HT-29 (cell line): ENCODE measurements around the gene MAD2L1. TPM values are rescaled to one million over a fixed set of nuclear protein-coding genes. Genes with fewer than 3 reads are reported as not detected.

Experiments
- DNase-seq: peaks from one replicate; pipeline ENCODE4 v3.0.0-alpha.2; 2015; ENCODE audit warnings: low spot score
- total RNA-seq: library from RNA; depleted of rRNA; stranded (reverse); fragments of >200 nt; shearing (Covaris generic); gene quantifications from 2 replicates; pipeline ENCODE4 v1.2.3, GENCODE V29; 2014

MAD2L1 gene
- total RNA-seq, 1 experiment from 2014 or later = 83.3 TPM

- no peak for DNase-seq
These were observed 7.6 kb downstream of the MAD2L1 start for GRCh38 chr4:120059036-120059435.

- DNase-seq = no peak
These were observed 9.2 kb downstream of the MAD2L1 start for GRCh38 chr4:120057416-120057815.

GRCh38 chr4:120056246-120056645, 10.4 kb downstream of the MAD2L1 start:
- DNase-seq = peak; percentile 10

GRCh38 chr4:120055795-120056194, 10.9 kb downstream of the MAD2L1 start:
- no peak for DNase-seq

- DNase-seq = no peak
These were observed 11.5 kb downstream of the MAD2L1 start for GRCh38 chr4:120055162-120055561.

GRCh38 chr4:120053911-120054310, 12.7 kb downstream of the MAD2L1 start:
- DNase-seq = no peak

GRCh38 chr4:120052856-120053255, 13.8 kb downstream of the MAD2L1 start:
- no peak for DNase-seq

- no peak for DNase-seq
These were observed 15.4 kb downstream of the MAD2L1 start for GRCh38 chr4:120051253-120051652.

- DNase-seq = peak; percentile 87
These were observed 16.7 kb downstream of the MAD2L1 start for GRCh38 chr4:120049732-120050494.

- no peak for DNase-seq
These were observed 22.8 kb downstream of the MAD2L1 start for GRCh38 chr4:120043828-120044227.

- DNase-seq = no peak
These were observed 29.2 kb downstream of the MAD2L1 start for GRCh38 chr4:120037411-120037810.

GRCh38 chr4:120034913-120035312, 31.7 kb downstream of the MAD2L1 start:
- no peak for DNase-seq

- DNase-seq = no peak
These were observed 39.8 kb downstream of the MAD2L1 start for GRCh38 chr4:120026853-120027252.

GRCh38 chr4:120025516-120025915, 41.1 kb downstream of the MAD2L1 start:
- no peak for DNase-seq

GRCh38 chr4:120018786-120019185, 47.9 kb downstream of the MAD2L1 start:
- DNase-seq = no peak

- DNase-seq = no peak
These were observed 48.5 kb downstream of the MAD2L1 start for GRCh38 chr4:120017939-120018692.

GRCh38 chr4:120011725-120012124, 54.9 kb downstream of the MAD2L1 start:
- no peak for DNase-seq

- no peak for DNase-seq
These were observed 56.0 kb downstream of the MAD2L1 start for GRCh38 chr4:120010646-120011045.

GRCh38 chr4:120009731-120010130, 56.9 kb downstream of the MAD2L1 start:
- no peak for DNase-seq

- DNase-seq = no peak
These were observed 57.7 kb downstream of the MAD2L1 start for GRCh38 chr4:120008957-120009356.

- DNase-seq = no peak
These were observed 58.7 kb downstream of the MAD2L1 start for GRCh38 chr4:120007896-120008436.

- no peak for DNase-seq
These were observed 59.3 kb downstream of the MAD2L1 start for GRCh38 chr4:120007191-120007871.
